GM06990 (cell line): ENCODE measurements around the gene HIVEP3.
A peak's percentile ranks its signal among the peaks of the same experiment; 100 is the strongest.

Source experiments
- DNase-seq: peaks from one replicate; pipeline ENCODE4 v3.0.0-alpha.2; 2011; ENCODE audit not compliant: insufficient read length; ENCODE audit errors: extremely low read depth
- H3K27me3 ChIP-seq: replicated peaks from 2 replicates; pipeline ENCODE4 v1.6.0; 2011; ENCODE audit warnings: low read length; ENCODE audit not compliant: control insufficient read depth, insufficient read depth
- H3K36me3 ChIP-seq: 2 replicates; pipeline ENCODE4 v1.5.1; 2011; ENCODE audit warnings: low read length; ENCODE audit not compliant: control insufficient read depth, insufficient read depth
- H3K4me3 ChIP-seq: replicated peaks from 2 replicates; pipeline ENCODE4 v1.5.1; 2011; ENCODE audit warnings: low read depth, mild to moderate bottlenecking, control low read depth, low read length
- TF ChIP-seq, protein P1 (sequence below): IDR thresholded peaks from 2 replicates; pipeline ENCODE4 v1.5.1; 2011; ENCODE audit warnings: low read length, control low read depth, mild to moderate bottlenecking, inconsistent platforms; ENCODE audit not compliant: insufficient read depth, poor library complexity, severe bottlenecking

Gene HIVEP3

DNA sequence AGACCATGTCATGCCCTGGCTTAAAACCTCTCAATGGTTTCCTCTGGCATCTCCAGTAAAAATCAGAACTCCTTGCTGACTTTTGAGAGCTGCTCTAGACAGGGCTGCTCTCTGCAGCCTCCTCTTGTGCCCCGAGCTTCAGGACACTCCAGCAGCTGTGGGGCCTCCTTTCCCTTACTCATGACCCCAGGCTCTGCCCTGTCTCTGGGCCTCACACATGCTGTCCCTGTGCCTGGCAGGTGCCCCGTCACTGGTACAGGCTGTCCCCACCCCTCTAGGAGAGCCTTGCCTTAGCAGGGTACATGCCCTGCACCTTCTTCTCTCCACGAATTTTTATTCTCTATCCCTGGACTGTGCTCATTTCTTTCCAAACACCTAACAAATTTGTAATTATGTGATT lies 43.2 kb downstream of the HIVEP3 start:
- DNase-seq = no peak
- Histone ChIP-seq H3K36me3 (no peaks in the 10 kb centered on the region), H3K4me3 (no peak overlapping the region), H3K27me3 (no peaks in the 10 kb centered on the region)
- TF ChIP-seq, protein P1, sequence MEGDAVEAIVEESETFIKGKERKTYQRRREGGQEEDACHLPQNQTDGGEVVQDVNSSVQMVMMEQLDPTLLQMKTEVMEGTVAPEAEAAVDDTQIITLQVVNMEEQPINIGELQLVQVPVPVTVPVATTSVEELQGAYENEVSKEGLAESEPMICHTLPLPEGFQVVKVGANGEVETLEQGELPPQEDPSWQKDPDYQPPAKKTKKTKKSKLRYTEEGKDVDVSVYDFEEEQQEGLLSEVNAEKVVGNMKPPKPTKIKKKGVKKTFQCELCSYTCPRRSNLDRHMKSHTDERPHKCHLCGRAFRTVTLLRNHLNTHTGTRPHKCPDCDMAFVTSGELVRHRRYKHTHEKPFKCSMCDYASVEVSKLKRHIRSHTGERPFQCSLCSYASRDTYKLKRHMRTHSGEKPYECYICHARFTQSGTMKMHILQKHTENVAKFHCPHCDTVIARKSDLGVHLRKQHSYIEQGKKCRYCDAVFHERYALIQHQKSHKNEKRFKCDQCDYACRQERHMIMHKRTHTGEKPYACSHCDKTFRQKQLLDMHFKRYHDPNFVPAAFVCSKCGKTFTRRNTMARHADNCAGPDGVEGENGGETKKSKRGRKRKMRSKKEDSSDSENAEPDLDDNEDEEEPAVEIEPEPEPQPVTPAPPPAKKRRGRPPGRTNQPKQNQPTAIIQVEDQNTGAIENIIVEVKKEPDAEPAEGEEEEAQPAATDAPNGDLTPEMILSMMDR = no peak

DNA sequence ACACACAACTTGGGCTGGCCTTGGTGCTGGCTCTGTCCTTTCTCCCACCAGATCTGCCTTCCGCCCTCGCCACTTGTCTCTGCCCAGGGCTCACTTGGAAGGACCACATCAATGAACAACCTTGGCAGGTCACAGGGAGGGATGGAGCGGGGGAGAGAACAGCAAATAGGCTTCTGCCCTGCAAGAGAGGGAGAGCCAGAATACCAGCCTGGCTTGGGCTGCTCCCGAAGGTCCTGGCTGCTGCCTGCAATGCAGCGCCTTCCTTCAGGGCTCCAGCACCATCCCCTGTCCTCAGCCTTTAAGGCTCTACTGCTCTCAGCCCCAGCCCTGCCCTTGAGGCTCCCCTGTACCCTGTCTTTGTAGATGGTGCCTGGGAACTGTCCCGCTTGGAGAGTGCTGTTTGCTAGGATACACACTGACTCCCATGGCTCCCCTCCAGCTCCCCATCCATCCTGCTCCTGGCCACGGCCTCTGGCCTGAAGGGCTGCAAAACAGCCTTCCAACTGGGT lies 43.8 kb downstream of the HIVEP3 start:
- no peak overlapping the region for H3K4me3 ChIP-seq
- H3K36me3 ChIP-seq = no peaks in the 10 kb centered on the region
- TF ChIP-seq, protein P1 = no peak
- no peak for DNase-seq
- no peaks in the 10 kb centered on the region for H3K27me3 ChIP-seq

DNA sequence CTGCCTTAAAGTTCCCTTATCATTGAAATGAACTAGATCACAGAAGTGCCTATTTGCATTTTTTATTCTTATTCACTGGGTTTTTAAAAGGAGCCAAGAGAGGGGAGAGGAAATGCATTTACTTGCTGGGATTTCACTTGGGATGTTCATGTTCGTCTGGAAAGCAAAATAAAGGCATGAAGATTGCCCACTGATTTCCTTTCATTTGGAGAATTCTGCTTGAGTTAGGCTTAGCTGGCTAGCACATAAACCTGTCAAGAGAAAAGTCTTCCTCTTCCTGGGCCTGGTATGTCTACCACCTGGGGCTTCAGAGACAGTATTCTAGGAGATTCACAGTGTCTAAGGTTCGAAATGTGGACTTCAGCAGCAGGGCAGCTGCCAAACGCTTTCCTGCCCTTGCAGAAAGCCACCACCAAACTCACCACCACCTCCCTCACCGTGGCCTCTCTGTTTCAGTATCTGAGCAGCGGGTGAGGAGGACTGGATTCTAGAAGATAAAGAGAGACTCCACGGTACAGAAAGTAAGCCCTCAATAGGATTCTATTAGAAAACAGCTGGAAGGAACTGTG lies 44.5 kb downstream of the HIVEP3 start:
- no peak for DNase-seq
- Histone ChIP-seq H3K36me3 (no peaks in the 10 kb centered on the region), H3K4me3 (no peak overlapping the region), H3K27me3 (no peaks in the 10 kb centered on the region)
- TF ChIP-seq, protein P1 = no peak

DNA sequence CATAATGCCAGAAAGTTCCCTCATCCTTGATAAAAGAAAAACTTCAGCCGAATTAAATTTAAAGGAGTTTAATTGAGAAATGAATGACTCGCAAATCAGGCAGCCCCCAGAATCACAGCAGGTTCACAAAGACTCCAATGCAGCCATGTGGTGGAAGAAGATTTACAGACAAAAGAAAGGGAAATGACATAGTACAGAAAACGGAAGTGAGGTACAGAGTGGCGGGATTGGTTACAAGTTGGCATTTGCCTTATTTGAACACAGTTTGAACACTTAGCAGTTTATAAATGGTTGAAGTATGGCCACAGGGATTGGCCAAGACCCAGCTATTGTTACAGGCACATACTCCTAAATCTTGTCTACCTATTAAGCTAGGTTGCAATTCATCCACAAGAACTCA lies 46.6 kb downstream of the HIVEP3 start:
- H3K4me3 ChIP-seq = no peak overlapping the region
- H3K36me3 ChIP-seq = no peaks in the 10 kb centered on the region
- H3K27me3 ChIP-seq = no peaks in the 10 kb centered on the region
- TF ChIP-seq, protein P1 = no peak
- DNase-seq = no peak

DNA sequence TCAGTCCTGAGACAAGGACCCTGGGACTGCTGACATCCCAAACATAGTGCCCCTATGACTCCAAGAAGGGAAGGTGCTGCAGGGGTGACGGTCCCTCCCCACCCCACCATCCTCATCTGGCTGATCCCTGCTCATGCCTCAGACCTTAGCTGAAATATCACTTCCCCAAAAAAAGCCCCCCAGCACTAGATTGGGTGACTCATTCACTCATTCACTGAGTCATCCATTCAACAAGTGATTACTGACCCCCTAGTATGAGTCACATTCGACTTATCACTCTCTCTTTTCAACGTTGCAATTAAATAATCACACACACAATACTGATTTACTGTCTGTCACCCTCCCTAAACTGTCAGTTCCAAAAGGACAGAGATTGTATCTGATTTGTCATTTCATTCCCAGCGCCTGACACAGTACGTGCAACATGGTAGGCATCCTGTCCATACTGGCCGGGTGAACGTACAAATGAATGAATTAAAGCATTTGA lies 48.6 kb downstream of the HIVEP3 start:
- no peaks in the 10 kb centered on the region for H3K36me3 ChIP-seq
- DNase-seq = peak; percentile 34
- TF ChIP-seq, protein P1 = no peak
- H3K27me3 ChIP-seq = no peaks in the 10 kb centered on the region
- H3K4me3 ChIP-seq = no peak overlapping the region
